ENCODE measurements around the gene SLC34A1.

GRCh38 chr5:177368869-177369644 lies 15.2 kb upstream of the SLC34A1 start:
- TF ChIP-seq POLR2A (IDR thresholded peaks at IDR 0.05; ENCODE audit: low read length) (no peak), GATA1 (IDR thresholded peaks at IDR 0.05; ENCODE audit: low read depth, low read length) (no peak)
